Choroid plexus epithelial cell (primary cell): ENCODE results near the gene HIBCH.

Experiments
- DNase-seq: peaks from one replicate; pipeline ENCODE4 v3.0.0-alpha.2; 2010; ENCODE audit warnings: low read depth
- H3K4me3 ChIP-seq: 2 replicates; pipeline ENCODE4 v1.5.1; 2011; ENCODE audit warnings: low read depth, mild to moderate bottlenecking, control low read depth, low read length, moderate library complexity
- TF ChIP-seq, protein P1 (sequence below): conservative IDR thresholded peaks from 2 replicates; pipeline ENCODE4 v1.5.1; 2011; ENCODE audit warnings: low read depth, mild to moderate bottlenecking, control low read depth, inconsistent platforms, low read length, moderate library complexity

HIBCH gene

DNA sequence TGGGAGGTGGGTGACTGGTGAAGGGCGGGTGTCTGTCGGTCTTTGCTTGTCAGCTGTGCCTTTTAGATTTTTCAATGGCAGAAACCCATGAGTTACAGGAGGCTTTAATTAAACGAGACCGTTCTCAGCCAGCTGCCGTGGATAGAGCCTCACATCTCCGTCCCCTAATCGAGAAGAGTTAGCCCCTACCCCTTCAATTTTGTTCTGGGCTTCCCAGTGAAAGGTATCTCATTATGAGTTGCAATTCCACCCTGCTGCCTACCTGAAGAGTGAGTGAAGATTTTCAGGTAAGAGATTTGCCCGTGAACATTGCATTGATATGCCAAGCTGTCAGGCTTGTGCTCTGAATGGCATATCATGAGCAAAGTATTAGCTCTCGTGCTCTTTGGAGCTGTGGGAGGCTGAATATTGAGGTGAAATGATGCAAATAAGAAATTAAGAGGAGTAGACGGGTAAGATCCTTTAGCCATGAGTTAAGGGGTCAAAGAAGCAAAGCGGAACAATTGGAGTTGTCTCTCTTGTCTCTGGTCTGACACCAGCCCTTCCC, 138.4 kb downstream of the HIBCH start:
- no peak for DNase-seq
- TF ChIP-seq, protein P1, sequence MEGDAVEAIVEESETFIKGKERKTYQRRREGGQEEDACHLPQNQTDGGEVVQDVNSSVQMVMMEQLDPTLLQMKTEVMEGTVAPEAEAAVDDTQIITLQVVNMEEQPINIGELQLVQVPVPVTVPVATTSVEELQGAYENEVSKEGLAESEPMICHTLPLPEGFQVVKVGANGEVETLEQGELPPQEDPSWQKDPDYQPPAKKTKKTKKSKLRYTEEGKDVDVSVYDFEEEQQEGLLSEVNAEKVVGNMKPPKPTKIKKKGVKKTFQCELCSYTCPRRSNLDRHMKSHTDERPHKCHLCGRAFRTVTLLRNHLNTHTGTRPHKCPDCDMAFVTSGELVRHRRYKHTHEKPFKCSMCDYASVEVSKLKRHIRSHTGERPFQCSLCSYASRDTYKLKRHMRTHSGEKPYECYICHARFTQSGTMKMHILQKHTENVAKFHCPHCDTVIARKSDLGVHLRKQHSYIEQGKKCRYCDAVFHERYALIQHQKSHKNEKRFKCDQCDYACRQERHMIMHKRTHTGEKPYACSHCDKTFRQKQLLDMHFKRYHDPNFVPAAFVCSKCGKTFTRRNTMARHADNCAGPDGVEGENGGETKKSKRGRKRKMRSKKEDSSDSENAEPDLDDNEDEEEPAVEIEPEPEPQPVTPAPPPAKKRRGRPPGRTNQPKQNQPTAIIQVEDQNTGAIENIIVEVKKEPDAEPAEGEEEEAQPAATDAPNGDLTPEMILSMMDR = no peak
- H3K4me3 ChIP-seq = peak overlapping the region; percentile 65

GRCh38 chr2:190180313-190181122, 139.1 kb downstream of the HIBCH start:
- peak overlapping the region; percentile 65 for H3K4me3 ChIP-seq
- TF ChIP-seq, protein P1 = peak; percentile 30
- no peak for DNase-seq

- DNase-seq = no peak
- H3K4me3 ChIP-seq = peak overlapping the region; percentile 65
- TF ChIP-seq, protein P1 = no peak
These were observed 139.8 kb downstream of the HIBCH start for GRCh38 chr2:190179754-190180312.

DNA sequence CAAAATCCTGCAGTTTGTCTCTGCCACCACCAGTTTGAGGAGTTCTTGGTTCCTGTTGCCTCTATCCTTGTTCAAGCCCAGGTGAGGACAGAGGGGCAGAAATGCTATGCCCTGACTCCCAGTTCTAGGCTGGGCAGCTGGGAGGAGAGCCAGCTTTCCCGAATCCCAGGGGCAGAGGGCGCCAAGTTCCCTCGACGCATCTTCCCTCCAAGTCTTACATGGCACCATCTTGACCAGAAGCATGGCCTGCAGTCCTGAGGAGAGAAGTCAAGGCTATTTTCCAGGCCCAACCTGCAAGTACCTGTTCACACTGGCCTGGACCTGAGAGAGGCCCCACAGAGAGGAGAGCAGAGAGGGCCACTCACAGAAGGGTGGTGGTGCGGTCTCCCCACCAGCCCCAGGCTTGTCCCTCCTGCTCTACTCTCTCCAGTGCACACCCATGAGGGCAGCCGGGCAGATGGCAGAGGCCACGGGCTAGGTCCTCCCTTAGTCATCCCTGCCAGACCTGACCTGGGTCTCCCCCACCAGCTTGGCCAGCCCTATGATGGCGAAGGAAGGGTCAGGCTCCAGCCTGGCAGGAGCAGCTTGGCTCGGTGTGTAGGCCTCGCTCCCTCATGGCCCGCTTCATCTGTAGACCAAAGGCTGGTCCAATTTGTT, 141.4 kb downstream of the HIBCH start:
- no peak overlapping the region for H3K4me3 ChIP-seq
- no peak for DNase-seq
- TF ChIP-seq, protein P1 = no peak

DNA sequence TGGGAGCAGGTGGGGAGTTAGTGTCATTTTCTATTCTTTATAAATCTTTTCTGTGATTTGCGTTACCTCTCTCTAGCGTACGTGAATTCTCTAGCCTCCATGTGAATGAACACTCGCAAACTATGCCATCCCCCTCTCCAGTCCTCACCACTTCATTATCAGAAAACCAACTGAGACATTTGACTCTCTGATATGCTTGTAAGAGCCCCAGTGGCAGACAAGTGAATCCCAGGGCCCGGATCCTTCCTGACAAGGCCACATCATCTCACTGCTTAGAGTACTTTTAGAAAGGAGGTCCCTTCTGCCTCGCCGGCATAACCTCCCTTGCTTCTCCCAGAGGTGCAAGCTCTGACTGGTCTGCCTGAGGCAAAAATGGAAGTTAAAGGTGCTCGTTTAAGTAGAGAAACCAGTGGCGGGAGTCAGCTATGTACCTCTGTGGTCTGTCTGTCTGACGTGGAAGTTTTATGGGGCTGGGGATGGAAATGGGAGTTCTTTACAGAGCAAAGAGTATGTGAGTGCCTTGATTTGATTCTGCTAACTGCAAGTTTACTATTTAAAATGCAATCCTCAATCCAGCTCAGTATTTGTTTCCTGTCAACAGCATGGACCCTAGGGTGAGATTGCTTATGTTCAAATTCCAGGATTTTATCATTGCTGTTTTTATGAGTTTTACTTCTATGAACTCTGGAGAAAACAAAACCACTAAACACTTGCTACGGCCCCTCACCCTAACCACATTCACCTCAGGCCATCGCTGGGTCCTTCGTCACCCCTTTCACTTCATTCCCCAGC, 142.2 kb downstream of the HIBCH start:
- TF ChIP-seq, protein P1 = no peak
- H3K4me3 ChIP-seq = no peak overlapping the region
- DNase-seq = no peak

- no peak for DNase-seq
- TF ChIP-seq, protein P1 = no peak
- no peak overlapping the region for H3K4me3 ChIP-seq
These were observed 146.2 kb downstream of the HIBCH start for GRCh38 chr2:190173392-190173791.
